HG03175 (cell line): ENCODE measurements around the gene PSMD2.

Source experiments
- ATAC-seq: cut with Tn5 transposase; IDR thresholded peaks from one replicate; pipeline ENCODE4 v1.9.1; 2021; ENCODE audit warnings: mild to moderate bottlenecking, moderate library complexity; ENCODE audit not compliant: unreplicated experiment

The PSMD2 gene

DNA sequence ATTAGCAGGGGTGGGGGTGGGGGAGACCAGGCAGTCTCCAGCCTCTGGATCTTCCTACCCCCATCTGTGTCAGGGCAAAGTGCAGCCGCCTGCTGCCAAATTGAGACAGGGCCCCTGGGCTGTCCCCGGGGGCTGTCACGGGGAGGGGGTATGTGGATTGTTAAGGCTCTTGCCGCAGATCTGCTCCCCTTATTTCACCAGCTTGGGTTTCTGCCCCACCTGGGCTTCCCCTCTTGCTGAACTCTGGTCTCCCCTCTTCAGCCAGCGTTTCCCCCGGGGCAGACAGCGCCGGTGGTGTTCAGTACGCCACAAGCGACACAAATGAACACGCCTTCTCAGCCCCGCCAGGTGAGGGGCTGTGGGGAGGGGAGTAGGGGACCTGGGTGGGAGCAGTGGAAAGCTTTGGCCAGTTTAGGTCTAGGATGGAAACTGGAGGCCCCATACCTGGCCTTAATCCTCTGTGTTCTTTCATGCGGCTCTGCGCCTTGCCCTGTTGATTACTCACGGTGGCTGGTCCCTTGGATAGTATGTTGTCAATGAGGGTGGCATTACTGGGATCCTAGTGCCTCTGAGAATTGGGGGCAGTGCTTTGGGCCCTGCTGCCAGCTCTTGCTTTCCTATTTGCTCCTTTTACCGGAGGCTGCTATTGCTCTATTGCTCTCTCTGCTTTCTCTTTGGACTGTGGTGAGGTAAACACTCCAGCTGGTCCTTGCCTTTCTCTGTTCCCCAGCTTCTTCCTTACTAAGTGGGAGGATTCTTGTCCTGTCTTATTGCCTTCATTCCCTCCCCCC is 17.0 kb downstream of the PSMD2 start:
- ATAC-seq, result no peak

DNA sequence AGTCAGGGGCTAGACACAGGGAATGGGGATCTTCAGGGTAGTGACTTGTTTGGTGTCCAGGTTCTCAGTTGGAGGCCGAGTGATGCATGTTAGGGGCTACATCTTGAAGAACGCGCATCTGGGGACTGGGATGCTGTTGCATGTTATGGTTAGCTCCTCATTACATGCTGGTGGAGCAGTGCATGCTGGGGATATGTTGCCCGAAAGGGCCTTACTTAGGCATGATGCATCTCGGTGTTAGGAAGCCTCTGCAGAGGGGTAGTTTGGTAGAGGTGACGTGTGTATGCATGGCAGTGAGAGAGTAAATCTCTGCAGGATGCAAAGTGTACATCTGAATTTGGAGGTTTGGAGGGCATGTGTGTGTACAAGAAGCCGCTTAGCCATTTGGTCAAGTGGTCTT is 17.8 kb downstream of the PSMD2 start:
- ATAC-seq, result no peak

DNA sequence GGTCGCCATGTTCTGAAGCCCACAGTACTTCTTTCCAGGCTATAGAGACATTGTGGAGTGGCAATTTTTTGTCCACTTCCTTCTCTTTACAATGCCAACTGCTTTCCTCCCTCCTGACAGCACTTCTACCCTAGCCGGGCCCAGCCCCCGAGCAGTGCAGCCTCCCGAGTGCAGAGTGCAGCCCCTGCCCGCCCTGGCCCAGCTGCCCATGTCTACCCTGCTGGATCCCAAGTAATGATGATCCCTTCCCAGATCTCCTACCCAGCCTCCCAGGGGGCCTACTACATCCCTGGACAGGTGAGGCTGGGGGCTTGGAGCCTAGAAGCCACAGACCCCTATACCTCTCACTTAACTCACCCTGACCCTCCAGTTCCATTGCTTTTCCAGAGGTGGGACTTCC is 18.2 kb downstream of the PSMD2 start:
- no peak for ATAC-seq

DNA sequence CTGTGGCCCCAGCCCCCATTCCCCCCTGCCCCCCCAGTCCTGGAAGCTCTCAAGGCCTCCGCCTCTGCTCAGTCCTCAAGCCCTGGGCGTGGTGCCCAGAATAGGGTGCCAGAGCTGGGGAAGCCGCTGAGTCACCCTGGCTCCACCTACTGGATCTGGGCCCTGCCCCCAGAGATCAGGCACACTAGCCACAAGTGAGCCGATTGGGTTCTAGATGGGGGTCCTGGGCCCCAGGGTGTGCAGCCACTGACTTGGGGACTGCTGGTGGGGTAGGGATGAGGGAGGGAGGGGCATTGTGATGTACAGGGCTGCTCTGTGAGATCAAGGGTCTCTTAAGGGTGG is 21.0 kb downstream of the PSMD2 start:
- no peak for ATAC-seq

DNA sequence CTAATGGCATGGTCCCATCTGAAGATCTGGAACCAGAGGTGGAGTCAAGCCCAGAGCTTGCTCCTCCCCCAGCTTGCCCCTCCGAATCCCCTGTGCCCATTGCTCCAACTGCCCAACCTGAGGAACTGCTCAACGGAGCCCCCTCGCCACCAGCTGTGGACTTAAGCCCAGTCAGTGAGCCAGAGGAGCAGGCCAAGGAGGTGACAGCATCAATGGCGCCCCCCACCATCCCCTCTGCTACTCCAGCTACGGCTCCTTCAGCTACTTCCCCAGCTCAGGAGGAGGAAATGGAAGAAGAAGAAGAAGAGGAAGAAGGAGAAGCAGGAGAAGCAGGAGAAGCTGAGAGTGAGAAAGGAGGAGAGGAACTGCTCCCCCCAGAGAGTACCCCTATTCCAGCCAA is 22.6 kb downstream of the PSMD2 start:
- ATAC-seq, result no peak

DNA sequence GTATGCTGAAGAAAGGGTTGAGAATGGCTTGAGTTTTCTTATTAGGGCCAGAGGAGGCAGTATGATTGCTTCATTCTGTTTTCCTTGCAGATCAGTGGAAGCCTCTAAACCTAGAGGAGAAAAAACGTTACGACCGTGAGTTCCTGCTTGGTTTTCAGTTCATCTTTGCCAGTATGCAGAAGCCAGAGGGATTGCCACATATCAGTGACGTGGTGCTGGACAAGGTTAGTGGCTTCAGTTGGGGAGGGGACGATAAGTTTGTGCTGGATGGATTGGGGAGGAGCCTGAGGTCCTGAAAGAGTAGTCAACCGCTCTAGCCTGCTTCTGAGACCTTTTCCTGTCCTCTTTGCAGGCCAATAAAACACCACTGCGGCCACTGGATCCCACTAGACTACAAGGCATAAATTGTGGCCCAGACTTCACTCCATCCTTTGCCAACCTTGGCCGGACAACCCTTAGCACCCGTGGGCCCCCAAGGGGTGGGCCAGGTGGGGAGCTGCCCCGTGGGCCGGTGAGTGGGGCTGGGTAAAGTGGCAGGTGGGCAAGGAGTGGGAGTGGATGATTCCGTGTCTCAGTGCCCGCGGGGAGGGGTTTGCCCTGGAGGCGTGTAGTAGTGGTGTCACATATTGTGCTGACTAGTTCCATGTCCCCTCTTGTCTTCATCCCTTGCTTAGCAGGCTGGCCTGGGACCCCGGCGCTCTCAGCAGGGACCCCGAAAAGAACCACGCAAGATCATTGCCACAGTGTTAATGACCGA is 23.9 kb downstream of the PSMD2 start:
- no peak for ATAC-seq

DNA sequence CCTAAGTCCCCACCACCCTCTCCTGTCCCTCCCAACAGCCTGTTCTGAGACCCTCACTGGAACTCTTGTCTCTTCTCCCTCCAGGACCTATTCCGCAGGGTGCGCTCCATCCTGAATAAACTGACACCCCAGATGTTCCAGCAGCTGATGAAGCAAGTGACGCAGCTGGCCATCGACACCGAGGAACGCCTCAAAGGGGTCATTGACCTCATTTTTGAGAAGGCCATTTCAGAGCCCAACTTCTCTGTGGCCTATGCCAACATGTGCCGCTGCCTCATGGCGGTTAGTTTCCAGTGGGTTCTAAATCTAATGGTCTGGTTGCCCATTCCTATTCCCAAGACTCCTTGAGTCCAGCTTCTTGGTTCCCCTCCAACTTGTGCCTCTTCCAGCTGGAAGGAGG is 24.7 kb downstream of the PSMD2 start:
- no peak for ATAC-seq

DNA sequence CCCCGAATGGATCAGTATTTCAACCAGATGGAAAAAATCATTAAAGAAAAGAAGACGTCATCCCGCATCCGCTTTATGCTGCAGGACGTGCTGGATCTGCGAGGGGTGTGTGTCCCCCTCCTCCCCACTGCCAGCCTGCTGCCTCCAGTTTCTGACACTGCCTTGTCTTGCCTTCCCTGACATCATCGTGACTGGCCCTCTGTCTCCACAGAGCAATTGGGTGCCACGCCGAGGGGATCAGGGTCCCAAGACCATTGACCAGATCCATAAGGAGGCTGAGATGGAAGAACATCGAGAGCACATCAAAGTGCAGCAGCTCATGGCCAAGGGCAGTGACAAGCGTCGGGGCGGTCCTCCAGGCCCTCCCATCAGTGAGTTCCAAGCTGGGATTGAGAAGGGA is 26.2 kb downstream of the PSMD2 start:
- ATAC-seq, result no peak

DNA sequence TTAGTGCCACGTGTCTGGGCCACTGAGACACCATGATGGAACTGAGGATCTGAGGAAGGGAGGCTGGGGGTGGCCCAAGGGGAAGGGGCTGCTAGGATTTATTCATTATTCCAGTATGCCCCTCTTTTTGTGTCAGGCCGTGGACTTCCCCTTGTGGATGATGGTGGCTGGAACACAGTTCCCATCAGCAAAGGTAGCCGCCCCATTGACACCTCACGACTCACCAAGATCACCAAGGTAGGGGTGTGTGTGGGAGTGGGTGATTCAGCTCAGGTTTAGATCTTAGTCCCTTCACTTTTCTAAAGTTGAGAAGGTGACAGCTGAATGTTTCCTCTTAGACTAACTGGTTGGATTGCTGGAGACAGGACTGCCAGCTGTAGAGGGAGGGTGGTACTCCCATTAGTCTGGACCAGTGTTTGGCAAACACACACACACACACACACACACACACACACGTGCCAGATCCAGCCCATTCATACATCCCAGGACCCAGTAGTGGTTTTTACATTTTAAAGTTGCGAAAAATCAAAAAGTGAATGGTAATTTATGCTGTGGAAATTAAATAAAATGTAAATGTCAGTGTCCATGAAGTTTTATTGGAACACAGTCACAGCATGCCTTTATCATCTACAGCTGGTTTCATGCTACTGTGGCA is 26.8 kb downstream of the PSMD2 start:
- ATAC-seq, result no peak

DNA sequence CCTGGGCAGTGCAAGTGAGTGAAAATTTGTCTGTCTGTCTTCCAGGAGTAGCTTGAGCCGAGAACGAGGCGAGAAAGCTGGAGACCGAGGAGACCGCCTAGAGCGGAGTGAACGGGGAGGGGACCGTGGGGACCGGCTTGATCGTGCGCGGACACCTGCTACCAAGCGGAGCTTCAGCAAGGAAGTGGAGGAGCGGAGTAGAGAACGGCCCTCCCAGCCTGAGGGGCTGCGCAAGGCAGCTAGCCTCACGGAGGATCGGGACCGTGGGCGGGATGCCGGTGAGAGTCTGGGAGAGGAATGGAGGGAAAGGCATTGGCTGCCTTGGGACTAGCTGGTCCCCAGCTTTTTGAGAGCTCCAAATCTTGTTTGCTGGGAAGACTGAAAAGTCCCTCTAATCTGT is 28.1 kb downstream of the PSMD2 start:
- no peak for ATAC-seq

DNA sequence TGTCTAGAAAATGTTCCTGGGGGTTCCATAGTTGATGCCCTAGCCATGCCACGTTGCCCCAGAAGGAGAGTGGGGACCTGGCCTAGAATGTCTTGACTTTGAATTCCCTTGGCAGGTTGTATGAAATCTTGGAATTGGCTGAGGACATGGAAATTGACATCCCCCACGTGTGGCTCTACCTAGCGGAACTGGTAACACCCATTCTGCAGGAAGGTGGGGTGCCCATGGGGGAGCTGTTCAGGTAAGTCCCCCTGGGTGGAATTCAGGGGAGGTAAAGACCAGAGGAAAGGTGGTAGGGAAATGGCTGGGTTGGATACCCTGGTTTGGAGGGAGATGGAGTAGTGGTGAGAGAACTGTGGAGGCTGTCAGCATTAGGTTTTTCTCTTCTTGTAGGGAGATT is 29.5 kb downstream of the PSMD2 start:
- no peak for ATAC-seq

DNA sequence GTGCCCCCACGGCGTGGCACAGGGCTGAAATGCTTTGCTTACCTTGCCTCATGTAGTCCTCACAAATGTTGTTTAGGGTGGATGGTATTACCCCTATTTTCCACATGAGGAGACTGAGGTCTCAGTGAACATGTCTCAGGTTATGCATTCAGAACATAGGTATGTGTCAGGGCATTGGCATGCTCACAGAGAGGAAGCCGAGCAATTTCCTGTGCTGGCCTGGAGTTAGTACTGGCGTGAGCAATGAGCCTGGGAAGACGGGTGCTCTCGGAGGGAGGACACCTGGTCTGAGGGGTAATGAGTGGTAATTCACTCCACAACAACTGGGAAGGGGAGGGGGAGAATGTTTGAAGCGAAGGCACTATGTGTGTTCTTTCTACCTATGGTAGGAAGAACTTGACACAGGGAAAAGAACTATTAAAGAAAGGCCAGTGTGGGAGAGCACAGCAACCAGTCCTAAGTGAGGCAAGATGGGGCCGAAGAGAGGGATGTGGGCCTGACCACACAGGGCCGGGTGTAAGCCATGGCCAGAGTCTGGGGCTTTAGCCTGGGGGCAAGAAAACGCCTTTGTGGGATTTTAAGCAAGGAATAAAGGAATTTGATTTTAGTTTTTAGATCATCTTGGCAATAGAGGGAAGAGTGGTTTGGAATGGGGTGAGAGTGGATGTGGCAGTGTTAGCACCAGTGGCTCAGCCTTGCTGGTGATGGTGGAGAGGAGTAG is 33.5 kb downstream of the PSMD2 start:
- no peak for ATAC-seq

DNA sequence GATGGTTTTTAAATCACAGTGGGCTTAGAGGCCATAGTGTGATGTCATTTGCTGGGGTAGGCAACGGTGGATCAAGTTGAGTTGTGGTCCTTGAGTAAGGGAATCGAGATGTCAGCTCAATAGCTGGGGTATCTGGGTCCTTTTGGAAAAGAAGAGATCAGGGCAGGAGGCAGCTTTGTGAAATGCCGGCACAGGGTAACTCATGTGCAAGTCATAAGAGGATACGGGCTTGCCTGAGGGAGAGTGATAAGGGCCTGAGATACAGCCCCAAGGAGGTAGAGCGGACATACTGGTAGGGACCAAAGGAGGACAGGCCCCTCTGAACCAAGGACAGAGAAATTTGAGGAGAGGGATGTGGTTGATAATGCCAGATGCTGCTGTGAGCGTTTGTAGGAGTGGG is 34.1 kb downstream of the PSMD2 start:
- ATAC-seq, result no peak

DNA sequence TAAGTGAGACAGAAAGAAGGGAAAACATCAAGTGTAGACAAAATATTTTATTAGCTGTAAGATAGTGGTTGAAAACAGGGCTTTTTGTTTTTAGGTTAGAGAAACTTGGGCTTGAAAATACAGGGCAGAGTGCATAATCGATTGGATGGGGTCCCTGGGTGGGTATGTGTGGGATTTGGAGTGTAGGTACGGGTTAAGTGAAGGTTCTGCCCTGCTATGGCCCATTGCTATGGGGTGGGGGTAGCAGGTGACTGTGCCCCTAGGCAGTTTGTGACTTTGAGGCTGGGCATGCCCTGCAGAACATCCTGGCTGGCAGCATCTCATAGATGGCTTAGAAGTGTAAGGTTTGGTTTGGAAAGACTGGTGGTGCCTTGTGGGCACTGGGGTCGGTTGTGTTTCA is 34.7 kb downstream of the PSMD2 start:
- no peak for ATAC-seq

DNA sequence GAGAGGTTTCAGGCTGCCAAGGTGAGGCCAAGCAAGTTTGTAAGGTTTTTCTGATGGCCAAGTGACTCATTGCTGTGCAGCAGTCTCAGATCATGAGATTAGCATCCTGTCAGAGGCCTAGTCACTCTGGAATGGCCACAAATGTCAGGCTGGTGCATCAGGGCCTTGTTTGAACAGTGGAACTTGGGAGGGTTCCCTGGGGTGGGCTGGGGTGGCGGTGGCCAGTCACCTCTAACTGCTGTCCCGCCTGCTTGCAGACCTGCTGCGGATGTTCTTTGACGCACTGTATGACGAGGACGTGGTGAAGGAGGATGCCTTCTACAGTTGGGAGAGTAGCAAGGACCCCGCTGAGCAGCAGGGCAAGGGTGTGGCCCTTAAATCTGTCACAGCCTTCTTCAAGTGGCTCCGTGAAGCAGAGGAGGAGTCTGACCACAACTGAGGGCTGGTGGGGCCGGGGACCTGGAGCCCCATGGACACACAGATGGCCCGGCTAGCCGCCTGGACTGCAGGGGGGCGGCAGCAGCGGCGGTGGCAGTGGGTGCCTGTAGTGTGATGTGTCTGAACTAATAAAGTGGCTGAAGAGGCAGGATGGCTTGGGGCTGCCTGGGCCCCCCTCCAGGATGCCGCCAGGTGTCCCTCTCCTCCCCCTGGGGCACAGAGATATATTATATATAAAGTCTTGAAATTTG is 35.6 kb downstream of the PSMD2 start:
- no peak for ATAC-seq

DNA sequence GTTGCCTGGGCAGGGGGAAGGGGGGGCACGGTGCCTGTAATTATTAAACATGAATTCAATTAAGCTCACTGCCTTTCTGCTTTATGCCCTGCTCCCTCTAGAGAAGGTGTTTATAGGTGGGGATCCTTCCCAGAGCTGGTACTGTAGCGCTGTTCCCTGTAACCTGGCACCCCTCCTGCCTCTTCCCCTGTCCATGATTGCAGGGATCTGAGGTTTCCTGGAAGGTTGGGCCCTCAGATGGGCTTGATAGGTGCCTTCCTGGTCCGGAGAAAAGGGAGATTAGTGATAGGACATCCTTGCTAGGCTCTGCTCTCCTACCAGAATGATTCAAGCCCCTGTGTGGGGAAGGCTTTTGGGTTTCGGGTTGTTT is 36.2 kb downstream of the PSMD2 start:
- ATAC-seq, result no peak

DNA sequence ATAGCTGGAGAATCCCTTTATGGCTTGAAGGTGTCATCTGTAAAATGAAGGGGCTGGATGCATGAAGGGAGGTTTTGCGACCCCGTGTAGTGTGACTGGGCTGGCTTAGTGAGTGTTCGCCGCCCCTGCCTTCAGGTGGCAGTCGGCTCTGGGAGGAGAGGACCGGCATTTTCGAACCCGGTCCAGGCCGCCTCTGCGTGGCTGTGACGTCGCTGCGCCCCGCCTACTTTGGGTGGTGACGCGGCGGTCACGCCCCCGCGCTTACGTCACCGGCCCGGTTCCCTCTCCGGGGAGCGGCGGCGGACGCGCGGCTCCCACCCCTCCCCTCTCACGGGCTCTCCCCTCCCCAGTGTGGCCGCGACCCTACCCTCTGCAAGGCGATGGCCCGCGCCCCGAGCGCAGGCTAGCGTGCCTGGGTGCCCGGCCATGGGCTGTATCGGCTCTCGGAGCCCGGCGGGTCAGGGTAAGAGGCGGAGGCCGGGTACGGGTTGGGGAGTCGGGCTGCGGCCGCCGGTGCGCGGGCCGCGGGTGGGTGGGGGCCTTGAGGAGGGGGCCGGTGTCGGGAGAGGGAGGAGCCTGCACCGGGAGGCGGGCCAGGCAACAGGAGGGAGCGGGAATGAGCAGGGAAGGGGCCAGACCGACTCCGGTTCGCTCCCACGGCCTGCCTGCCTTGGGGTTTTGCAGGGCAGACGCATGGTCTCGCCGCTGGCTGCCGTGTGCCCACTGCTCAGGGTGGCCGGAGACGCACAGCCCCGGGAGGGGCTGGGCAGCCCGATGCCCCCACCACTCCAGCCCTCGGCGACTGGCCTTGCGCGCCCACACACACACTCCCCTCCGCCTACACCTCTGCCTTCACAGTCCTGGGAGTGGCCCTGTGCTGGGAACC is 36.9 kb downstream of the PSMD2 start:
- peak; percentile 79 for ATAC-seq

DNA sequence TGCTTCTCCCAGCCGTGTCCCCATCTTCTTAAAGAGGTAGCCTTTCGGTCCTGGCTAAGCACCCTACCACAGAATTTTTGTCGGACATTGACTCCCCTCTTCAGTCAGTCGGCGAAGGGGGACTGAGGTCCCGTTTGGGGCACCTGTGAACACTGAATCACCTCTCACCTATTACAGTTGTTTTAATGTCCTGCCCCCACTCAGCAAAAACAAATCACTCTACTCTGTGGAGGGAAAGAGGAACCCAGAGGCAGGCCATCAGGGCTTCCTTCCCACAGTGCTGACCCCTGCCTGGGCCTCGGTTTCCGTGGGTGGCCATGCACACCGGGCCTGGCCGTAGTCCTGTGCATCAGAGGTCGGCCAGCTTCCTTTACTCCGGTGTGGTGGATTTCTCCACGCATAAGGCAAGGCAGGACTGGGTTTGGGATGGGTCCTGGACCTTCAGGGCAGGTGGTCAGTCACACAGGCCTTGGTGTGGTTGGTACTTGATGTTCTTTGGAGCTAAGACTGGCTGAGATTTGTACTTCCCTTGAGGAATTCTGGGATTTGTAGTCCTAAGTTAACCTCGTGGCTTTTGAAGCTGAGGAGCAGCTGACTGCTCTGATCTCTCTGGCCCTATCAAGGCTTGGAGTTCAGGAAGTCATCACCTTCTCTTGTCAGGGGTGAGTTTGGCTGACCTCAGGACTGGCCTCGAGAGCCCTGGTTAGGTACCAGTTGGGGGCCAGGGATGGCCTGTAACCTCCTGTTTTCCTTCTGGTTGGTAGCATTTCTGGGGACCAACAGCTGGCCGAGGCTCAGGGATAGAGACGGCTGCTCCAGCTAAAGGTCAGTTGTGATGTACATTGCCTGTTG is 37.7 kb downstream of the PSMD2 start:
- no peak for ATAC-seq

DNA sequence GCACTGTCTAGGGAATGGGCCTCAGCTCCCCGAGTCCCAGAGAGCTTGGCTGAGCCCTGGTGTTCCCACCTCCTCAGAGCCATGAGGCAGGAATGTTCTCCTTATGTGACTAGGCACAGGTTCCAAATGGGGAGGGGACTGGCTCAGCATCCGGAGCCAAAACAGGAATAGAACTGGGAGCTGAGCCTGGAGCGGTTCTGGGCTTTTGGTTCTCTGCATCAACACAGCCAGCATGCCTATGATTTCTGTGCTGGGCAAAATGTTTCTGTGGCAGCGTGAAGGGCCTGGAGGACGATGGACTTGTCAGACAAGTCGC is 38.3 kb downstream of the PSMD2 start, which contains the start of gene FAM131A:
TSS of gene FAM131A (plus strand) at position 202 of the 316 bp plus-strand sequence. CDS start at position 233, 31 bp downstream.
- ATAC-seq, result no peak
